K562 (cell line): ENCODE results near the gene SMIM3. TPM values are rescaled to one million over a fixed set of nuclear protein-coding genes. Genes with fewer than 3 reads are reported as not detected.

Experiments
- ARID3A ChIP-seq: IDR thresholded peaks from 2 replicates; pipeline ENCODE4 v1.6.1; 2012; ENCODE audit warnings: low read depth, low read length, improper control_type of control experiment, borderline replicate concordance
- ARID3B ChIP-seq: fragments of 250-450 bp; sonication (Bioruptor Pico); IDR thresholded peaks from 2 replicates; pipeline ENCODE4 v1.4.0; 2020; ENCODE audit warnings: borderline replicate concordance
- ATF7 ChIP-seq: fragments of 450-650 bp; IDR thresholded peaks from 2 replicates; pipeline ENCODE4 v1.7.1; 2014; ENCODE audit warnings: mild to moderate bottlenecking, moderate library complexity
- BRD4 ChIP-seq: fragments of 200-600 bp; sonication (generic); IDR thresholded peaks from 2 replicates; pipeline ENCODE4 v1.6.1; 2017; ENCODE audit warnings: inconsistent platforms
- CBX2 ChIP-seq: fragments of 200-600 bp; sonication (generic); IDR thresholded peaks from one replicate; pipeline ENCODE4 v1.6.1; 2012; ENCODE audit warnings: mild to moderate bottlenecking, low read length, inconsistent platforms; ENCODE audit not compliant: insufficient read depth, poor library complexity, severe bottlenecking
- CBX5 ChIP-seq: IDR thresholded peaks from 2 replicates; pipeline ENCODE4 v1.6.1; 2014; ENCODE audit warnings: low read depth, borderline replicate concordance
- KDM5B ChIP-seq: fragments of 200-600 bp; sonication (generic); IDR thresholded peaks from 2 replicates; pipeline ENCODE4 v1.6.1; 2012; ENCODE audit warnings: low read depth, mild to moderate bottlenecking, moderate library complexity, low read length, control low read depth, inconsistent platforms; ENCODE audit not compliant: insufficient replicate concordance
- MEIS2 ChIP-seq: fragments of 450-650 bp; IDR thresholded peaks from 2 replicates; pipeline ENCODE4 v1.6.1; 2014; ENCODE audit warnings: mild to moderate bottlenecking; ENCODE audit not compliant: partially characterized antibody
- NR2C2 ChIP-seq, 2 experiments: fragments of 200-800 bp in 1 of 2; sonication (Bioruptor generic) in 1 of 2; sonication (generic) in 1 of 2; formaldehyde crosslinking in 1 of 2; IDR thresholded peaks; 2 replicates each; pipeline versions ENCODE4 v1.6.1 to v1.8.0; 2016 to 2022; ENCODE audit warnings: mild to moderate bottlenecking in 1 of 2, missing compliant biosample characterization in 1 of 2, missing genetic modification characterization in 1 of 2, missing genetic modification reagents in 1 of 2
- PTRF ChIP-seq: fragments of 450-650 bp; IDR thresholded peaks from 2 replicates; pipeline ENCODE4 v1.6.1; 2016; ENCODE audit warnings: mild to moderate bottlenecking, missing genetic modification characterization, missing compliant biosample characterization
- STAT6 ChIP-seq: sonication (generic); formaldehyde crosslinking; IDR thresholded peaks from 2 replicates; pipeline ENCODE4 v1.8.1; 2023; ENCODE audit warnings: mild to moderate bottlenecking, missing genetic modification reagents
- THAP7 ChIP-seq: fragments of 250-450 bp; sonication (Bioruptor Pico); IDR thresholded peaks from 2 replicates; pipeline ENCODE4 v1.5.0; 2021
- U2AF1 ChIP-seq: fragments of 200-400 bp; formaldehyde crosslinking; optimal IDR thresholded peaks from 2 replicates; pipeline ENCODE3; 2017; ENCODE audit warnings: mild to moderate bottlenecking, low read depth, low read length, moderate library complexity
- ZBTB49 ChIP-seq: sonication (generic); formaldehyde crosslinking; IDR thresholded peaks from 2 replicates; pipeline ENCODE4 v1.8.0; 2022; ENCODE audit warnings: missing genetic modification reagents, mild to moderate bottlenecking, borderline replicate concordance
- ZFP30 ChIP-seq: fragments of 250-450 bp; sonication (Bioruptor Pico); IDR thresholded peaks from 2 replicates; pipeline ENCODE4 v1.8.0; 2022; ENCODE audit warnings: moderate library complexity, mild to moderate bottlenecking, inconsistent platforms, borderline replicate concordance
- ZNF584 ChIP-seq: fragments of 200-800 bp; sonication (Bioruptor generic); IDR thresholded peaks from 2 replicates; pipeline ENCODE4 v1.6.1; 2016; ENCODE audit warnings: low read depth, mild to moderate bottlenecking, missing genetic modification characterization, missing compliant biosample characterization
- polyA plus RNA-seq, 8 experiments: library from polyadenylated mRNA; depleted of rRNA in 4 of 8; stranded (reverse) in 5 of 8; unstranded in 3 of 8; fragments of >200 nt; fragmentation: Nextera tagmentation in 2 of 8; fragmentation: Illumina TruSeq in 1 of 8; extraction: Ambion mirVana in 2 of 8; extraction: Trizol in 1 of 8; gene quantifications; 2 replicates each; pipeline versions ENCODE4 v1.2.1 to v1.2.3, GENCODE V29; 2011 to 2014; ENCODE audit warnings: inconsistent platforms in 1 of 8, missing spikeins in 1 of 8
- total RNA-seq, 7 experiments: library from RNA; depleted of rRNA in 6 of 7; stranded (reverse); fragments of >200 nt in 6 of 7; fragmentation: Illumina TruSeq in 2 of 7; extraction: Trizol in 2 of 7; gene quantifications; 2 replicates each; pipeline versions ENCODE4 v1.2.1 to v1.2.3, GENCODE V29; 2011 to 2021; ENCODE audit warnings: low replicate concordance in 1 of 7

Gene SMIM3
- total and polyA plus RNA-seq, 9 of the 15 experiments (the other 6 are each of a cell fraction or from before 2014, with no cell fraction given) = 4.1 to 27.7 (median 13.6) TPM

GRCh38 chr5:150758531-150759333 lies 19.8 kb upstream of the SMIM3 start, which contains the start of gene DCTN4 (continued):
- TF ChIP-seq STAT6 (CRISPR knock-in tag) = no peak
- TF ChIP-seq ZNF584 (CRISPR knock-in tag) = no peak
- TF ChIP-seq KDM5B = peak; percentile 62
- peak; percentile 62; the same call in 1 of the 2 replicates for TF ChIP-seq ARID3A
- TF ChIP-seq NR2C2 (CRISPR knock-in tag; IDR thresholded peaks at IDR 0.05) = no peak
- peak; percentile 74 for TF ChIP-seq NR2C2 (tag; IDR thresholded peaks at IDR 0.05)
- peak; percentile 49 for TF ChIP-seq MEIS2
- TF ChIP-seq THAP7 = 0 out of 2 replicates have a peak, but pooled peaks have one; percentile 63
- TF ChIP-seq ZFP30 (CRISPR knock-in tag) = no peak; the same call in 1 of the 2 replicates
- no peak for TF ChIP-seq ZBTB49 (CRISPR knock-in tag)
- TF ChIP-seq BRD4 = no peak; the same call in 1 of the 2 replicates
- TF ChIP-seq U2AF1 = no peak
- TF ChIP-seq ARID3B (CRISPR knock-in tag) = no peak
- no peak for TF ChIP-seq CBX2
- no peak for TF ChIP-seq CBX5
- TF ChIP-seq PTRF (tag) = no peak
- TF ChIP-seq ATF7 = peak; percentile 93
